ENCODE measurements around the gene GSPT1. TPM values are rescaled to one million over a fixed set of nuclear protein-coding genes. Genes with fewer than 3 reads are reported as not detected.

GSPT1 gene
- total RNA-seq, 1 experiment from 2014 or later = 221 TPM

DNA sequence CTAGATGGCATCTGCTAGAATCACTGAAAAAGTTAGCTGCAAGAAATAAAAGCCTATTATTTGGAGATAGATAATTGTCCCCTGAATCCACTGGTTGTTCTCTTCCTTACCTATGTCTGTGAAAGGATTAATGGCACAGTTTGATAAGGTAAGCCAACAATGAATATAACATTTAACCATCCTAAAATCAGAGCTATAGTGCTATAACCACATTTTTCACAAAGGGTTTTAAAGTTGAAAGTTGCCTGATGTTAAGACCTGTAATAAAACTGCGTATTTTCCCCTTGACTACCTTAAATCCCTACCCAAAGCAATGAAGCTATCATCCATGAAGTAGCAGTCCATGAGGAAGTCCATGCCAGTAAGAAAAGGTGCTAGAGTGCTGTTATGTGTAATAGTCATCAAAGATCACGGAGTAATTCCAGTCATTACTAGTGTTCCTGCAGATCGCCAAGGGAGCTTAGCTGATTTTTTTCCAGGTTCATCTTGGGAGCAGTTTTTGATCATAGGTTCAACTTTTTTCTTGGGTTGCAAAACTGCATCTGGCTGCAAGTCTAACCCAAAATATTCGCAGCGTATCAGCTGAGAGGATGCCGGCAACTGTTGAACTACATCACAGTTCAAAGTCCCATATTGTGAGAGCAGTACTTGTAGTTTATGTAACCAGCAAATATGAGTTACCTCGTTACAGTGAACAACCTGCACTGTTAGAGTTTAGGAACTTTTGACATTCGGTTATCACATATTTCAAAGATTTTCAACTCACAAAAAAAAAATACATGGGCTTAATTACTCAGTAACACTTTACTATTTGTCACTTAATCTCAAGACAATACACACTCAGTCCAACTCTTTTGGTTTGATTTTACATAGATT is 46.2 kb downstream of the GSPT1 start:
- Mint-ChIP-seq H3K27me3 (ENCODE audit: unreplicated experiment) (no peaks in the 10 kb centered on the region), H3K27ac (ENCODE audit: unreplicated experiment) (no peak overlapping the region), H3K4me3 (ENCODE audit: low read depth, unreplicated experiment) (no peak overlapping the region), H3K9me3 (ENCODE audit: low read depth, unreplicated experiment) (no peaks in the 10 kb centered on the region), H3K4me1 (ENCODE audit: low read depth, unreplicated experiment) (peaks cover 10% of the 10 kb centered on the region), H3K36me3 (ENCODE audit: insufficient read depth, unreplicated experiment) (peaks cover 75% of the 10 kb centered on the region)
- no peak for DNase-seq
- no TSS peak for BruUV-seq (replicated peaks)
- CTCF ChIA-PET = no interaction called here
- intact Hi-C loops (cut with micrococcal nuclease; ENCODE audit: unreplicated experiment) = loop anchor here (5.0 kb wide), 1 partner anchor 43 kb away; no protein-coding TSS in a partner anchor
- no peak for TF ChIP-seq CTCF (IDR thresholded peaks at IDR 0.05; ENCODE audit: unreplicated experiment)

- H3K9me3 Mint-ChIP-seq (ENCODE audit: low read depth, unreplicated experiment) = no peaks in the 10 kb centered on the region
- intact Hi-C loops (cut with micrococcal nuclease; ENCODE audit: unreplicated experiment) = loop anchor here (5.0 kb wide), 1 partner anchor 44 kb away; no protein-coding TSS in a partner anchor
- no peak for DNase-seq
- CTCF ChIA-PET = interaction anchor here (0.6 kb wide), 1 partner anchor 100 kb away, joined by 3 read pairs; no protein-coding TSS in a partner anchor
- BruUV-seq (replicated peaks) = no TSS peak
- TF ChIP-seq CTCF (IDR thresholded peaks at IDR 0.05; ENCODE audit: unreplicated experiment) = no peak
- H3K27me3 Mint-ChIP-seq (ENCODE audit: unreplicated experiment) = no peaks in the 10 kb centered on the region
- H3K27ac Mint-ChIP-seq (ENCODE audit: unreplicated experiment) = no peak overlapping the region
- peaks cover 74% of the 10 kb centered on the region for H3K36me3 Mint-ChIP-seq (ENCODE audit: insufficient read depth, unreplicated experiment)
- H3K4me1 Mint-ChIP-seq (ENCODE audit: low read depth, unreplicated experiment) = peaks cover 10% of the 10 kb centered on the region
- H3K4me3 Mint-ChIP-seq (ENCODE audit: low read depth, unreplicated experiment) = no peak overlapping the region
Measured at GRCh38 chr16:11868412-11868980, 47.3 kb downstream of the GSPT1 start.

GRCh38 chr16:11862489-11862888 is 53.3 kb downstream of the GSPT1 start:
- Mint-ChIP-seq H3K9me3 (ENCODE audit: low read depth, unreplicated experiment) (no peaks in the 10 kb centered on the region), H3K4me1 (ENCODE audit: low read depth, unreplicated experiment) (peaks cover 8% of the 10 kb centered on the region), H3K4me3 (ENCODE audit: low read depth, unreplicated experiment) (no peak overlapping the region), H3K27me3 (ENCODE audit: unreplicated experiment) (no peaks in the 10 kb centered on the region), H3K36me3 (ENCODE audit: insufficient read depth, unreplicated experiment) (peaks cover 43% of the 10 kb centered on the region), H3K27ac (ENCODE audit: unreplicated experiment) (no peak overlapping the region)
- DNase-seq = no peak
- no TSS peak for BruUV-seq (replicated peaks)
- TF ChIP-seq CTCF (IDR thresholded peaks at IDR 0.05; ENCODE audit: unreplicated experiment) = no peak
- CTCF ChIA-PET = no interaction called here
- intact Hi-C loops (cut with micrococcal nuclease; ENCODE audit: unreplicated experiment) = no loop called here

- no peak overlapping the region for H3K4me3 Mint-ChIP-seq (ENCODE audit: low read depth, unreplicated experiment)
- CTCF ChIA-PET = interaction anchor here (0.6 kb wide), 1 partner anchor 107 kb away, joined by 4 read pairs; no protein-coding TSS in a partner anchor
- BruUV-seq (replicated peaks) = no TSS peak
- TF ChIP-seq CTCF (IDR thresholded peaks at IDR 0.05; ENCODE audit: unreplicated experiment) = no peak
- peaks cover 20% of the 10 kb centered on the region for H3K36me3 Mint-ChIP-seq (ENCODE audit: insufficient read depth, unreplicated experiment)
- DNase-seq = no peak
- intact Hi-C loops (cut with micrococcal nuclease; ENCODE audit: unreplicated experiment) = no loop called here
- H3K4me1 Mint-ChIP-seq (ENCODE audit: low read depth, unreplicated experiment) = peaks cover 17% of the 10 kb centered on the region
- no peaks in the 10 kb centered on the region for H3K27me3 Mint-ChIP-seq (ENCODE audit: unreplicated experiment)
- H3K27ac Mint-ChIP-seq (ENCODE audit: unreplicated experiment) = no peak overlapping the region
- H3K9me3 Mint-ChIP-seq (ENCODE audit: low read depth, unreplicated experiment) = no peaks in the 10 kb centered on the region
Measured at GRCh38 chr16:11857161-11857560, 58.6 kb downstream of the GSPT1 start.

Measured in Calu3 (cell line).